Erythroblast (primary cell): Measurements from ENCODE around the gene ISM1.

ENCODE experiments used
- GATA1 ChIP-seq: IDR thresholded peaks from 2 replicates; pipeline ENCODE4 v1.6.1; 2011; ENCODE audit warnings: low read depth, mild to moderate bottlenecking, control low read depth, low read length, moderate library complexity
- POLR2A ChIP-seq: IDR thresholded peaks from 2 replicates; pipeline ENCODE4 v1.6.1; 2011; ENCODE audit warnings: mild to moderate bottlenecking, low read length

DNA sequence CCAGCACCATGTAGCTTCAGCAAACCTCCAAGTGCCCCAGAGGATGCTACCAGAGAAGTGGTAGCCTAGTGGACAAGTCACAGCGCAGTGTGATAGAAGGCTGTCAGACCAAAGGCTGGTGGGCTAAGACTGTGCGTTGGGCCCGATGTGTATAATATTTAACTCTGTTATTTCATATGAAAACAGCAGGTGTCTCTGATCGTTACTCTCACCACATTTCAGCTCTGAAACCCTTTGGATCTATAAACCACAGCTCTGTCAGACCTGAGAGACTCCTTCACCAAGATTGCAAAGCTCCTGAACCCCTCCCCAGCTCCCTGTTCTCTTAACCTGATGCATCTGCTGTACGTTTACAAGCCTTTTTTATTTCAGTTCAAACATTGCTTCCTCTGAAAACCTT lies 43.8 kb downstream of the ISM1 start:
- TF ChIP-seq POLR2A (no peak), GATA1 (no peak)
